Measurements from ENCODE around the gene LRIG1. TPM values are rescaled to one million over a fixed set of nuclear protein-coding genes. Genes with fewer than 3 reads are reported as not detected.

Gene LRIG1
- polyA plus RNA-seq, 1 donor, result 43.7 TPM

DNA sequence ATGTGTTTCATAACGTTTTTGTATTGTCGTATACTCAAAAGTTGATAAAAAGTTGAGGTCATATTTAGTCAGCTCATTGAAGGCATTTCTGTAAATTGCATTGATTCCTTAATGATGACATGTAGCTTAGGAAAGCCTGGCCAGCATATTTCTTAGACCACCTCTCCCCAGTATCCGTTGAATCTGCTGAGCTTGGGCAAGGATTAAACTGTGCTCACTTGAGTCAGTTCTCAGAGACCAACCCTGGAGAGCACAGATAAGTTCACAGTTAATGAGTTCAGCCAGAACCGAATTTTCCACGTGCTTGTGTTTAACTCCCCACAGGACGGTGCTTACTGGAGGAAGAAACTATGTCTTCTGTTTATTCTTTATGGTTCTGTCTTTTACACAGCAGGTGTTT, 147.3 kb downstream of the LRIG1 start:
- no CpG with 5 or more reads among the region's 6 CpGs for WGBS (ENCODE audit: insufficient coverage, low lambda C conversion rate)
- H3K27me3 ChIP-seq (ENCODE audit: control insufficient read depth, insufficient read depth, low read length), result no peaks in the 10 kb centered on the region

DNA sequence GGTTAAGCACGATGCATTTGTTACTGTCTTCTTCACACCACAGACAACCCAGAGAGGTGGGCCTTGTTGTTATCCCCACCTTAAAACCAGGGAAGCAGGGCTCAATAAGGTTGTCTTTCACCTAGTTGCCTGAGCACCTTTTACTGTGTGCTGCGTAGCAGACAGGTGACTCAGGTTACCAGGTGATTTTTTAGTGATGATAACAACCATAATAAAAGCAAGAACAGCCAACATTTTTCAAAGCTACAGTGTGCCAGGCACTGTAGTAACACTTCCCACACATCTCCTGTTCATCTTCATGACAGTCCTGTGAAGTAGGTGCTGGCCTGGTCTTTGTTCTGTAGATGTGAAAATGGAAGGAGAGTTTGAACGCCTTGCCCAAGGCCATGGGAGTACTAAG, 147.8 kb downstream of the LRIG1 start:
- Histone ChIP-seq H3K4me3 (ENCODE audit: low read length) (no peak overlapping the region), H3K9me3 (ENCODE audit: control insufficient read depth, low read depth, low read length) (no peaks in the 10 kb centered on the region), H3K27me3 (ENCODE audit: control insufficient read depth, insufficient read depth, low read length) (no peaks in the 10 kb centered on the region), H3K36me3 (ENCODE audit: control insufficient read depth, insufficient read depth, low read length) (no peaks in the 10 kb centered on the region), H3K27ac (ENCODE audit: low read length) (no peak overlapping the region), H3K4me1 (ENCODE audit: control insufficient read depth, insufficient read depth, low read length) (no peaks in the 10 kb centered on the region)
- no CpG with 5 or more reads among the region's 3 CpGs for WGBS (ENCODE audit: insufficient coverage, low lambda C conversion rate)
- no peak for DNase-seq

More for the DNA sequence above, 147.3 kb downstream of the LRIG1 start:
- Histone ChIP-seq H3K4me1 (ENCODE audit: control insufficient read depth, insufficient read depth, low read length) (no peaks in the 10 kb centered on the region), H3K27ac (ENCODE audit: low read length) (no peak overlapping the region), H3K4me3 (ENCODE audit: low read length) (no peak overlapping the region), H3K36me3 (ENCODE audit: control insufficient read depth, insufficient read depth, low read length) (no peaks in the 10 kb centered on the region), H3K9me3 (ENCODE audit: control insufficient read depth, low read depth, low read length) (no peaks in the 10 kb centered on the region)
- peak in 1 of 2 donors; percentile 18 for DNase-seq

DNA sequence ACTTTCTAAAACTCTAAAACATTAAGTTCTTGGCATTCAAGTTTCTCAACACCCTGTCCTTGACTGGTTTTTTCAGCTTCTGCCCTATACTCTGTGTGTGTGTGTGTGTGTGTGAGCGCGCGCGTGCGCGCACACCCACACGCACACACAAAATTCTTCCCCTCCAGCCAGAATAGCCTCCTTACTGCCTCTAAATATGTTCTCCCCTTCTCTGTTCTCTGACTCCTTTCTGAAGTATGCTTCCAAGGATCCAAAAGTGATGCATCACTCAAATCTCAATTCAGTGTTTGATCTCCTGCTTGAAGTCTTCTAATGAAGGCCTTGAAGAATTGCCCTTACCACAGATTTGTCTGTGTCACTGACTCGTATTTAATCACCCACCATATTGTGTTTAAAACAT, 150.2 kb downstream of the LRIG1 start:
- Histone ChIP-seq H3K27me3 (ENCODE audit: control insufficient read depth, insufficient read depth, low read length) (no peaks in the 10 kb centered on the region), H3K9me3 (ENCODE audit: control insufficient read depth, low read depth, low read length) (no peaks in the 10 kb centered on the region), H3K36me3 (ENCODE audit: control insufficient read depth, insufficient read depth, low read length) (no peaks in the 10 kb centered on the region), H3K4me3 (ENCODE audit: low read length) (no peak overlapping the region), H3K4me1 (ENCODE audit: control insufficient read depth, insufficient read depth, low read length) (no peaks in the 10 kb centered on the region), H3K27ac (ENCODE audit: low read length) (no peak overlapping the region)
- WGBS (ENCODE audit: insufficient coverage, low lambda C conversion rate), result no CpG with 5 or more reads among the region's 8 CpGs
- no peak for DNase-seq

DNA sequence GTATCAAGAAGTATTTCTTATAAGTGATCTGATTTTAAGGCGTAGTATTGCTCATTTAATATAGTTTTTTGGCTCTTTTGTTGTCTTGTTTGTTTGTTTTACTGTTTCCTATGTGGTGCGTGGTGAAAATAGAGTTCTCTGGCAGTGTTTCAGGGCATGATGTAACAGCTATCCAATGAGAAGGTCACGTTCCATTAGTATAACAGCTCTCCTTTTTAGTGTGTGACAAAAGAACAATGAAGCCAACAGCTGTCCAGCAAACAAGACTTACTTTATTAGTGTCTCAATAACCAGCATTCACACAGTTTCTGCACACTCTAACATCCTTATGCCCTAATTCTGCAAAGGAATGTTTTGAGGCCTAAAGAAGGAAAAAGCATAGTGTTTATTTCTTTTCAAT, 152.1 kb downstream of the LRIG1 start:
- Histone ChIP-seq H3K4me3 (ENCODE audit: low read length) (no peak overlapping the region), H3K4me1 (ENCODE audit: control insufficient read depth, insufficient read depth, low read length) (peaks cover 9% of the 10 kb centered on the region), H3K9me3 (ENCODE audit: control insufficient read depth, low read depth, low read length) (no peaks in the 10 kb centered on the region), H3K27me3 (ENCODE audit: control insufficient read depth, insufficient read depth, low read length) (no peaks in the 10 kb centered on the region), H3K36me3 (ENCODE audit: control insufficient read depth, insufficient read depth, low read length) (no peaks in the 10 kb centered on the region), H3K27ac (ENCODE audit: low read length) (no peak overlapping the region)
- DNase-seq, result no peak
- WGBS (ENCODE audit: insufficient coverage, low lambda C conversion rate), result no CpG with 5 or more reads among the region's 3 CpGs

DNA sequence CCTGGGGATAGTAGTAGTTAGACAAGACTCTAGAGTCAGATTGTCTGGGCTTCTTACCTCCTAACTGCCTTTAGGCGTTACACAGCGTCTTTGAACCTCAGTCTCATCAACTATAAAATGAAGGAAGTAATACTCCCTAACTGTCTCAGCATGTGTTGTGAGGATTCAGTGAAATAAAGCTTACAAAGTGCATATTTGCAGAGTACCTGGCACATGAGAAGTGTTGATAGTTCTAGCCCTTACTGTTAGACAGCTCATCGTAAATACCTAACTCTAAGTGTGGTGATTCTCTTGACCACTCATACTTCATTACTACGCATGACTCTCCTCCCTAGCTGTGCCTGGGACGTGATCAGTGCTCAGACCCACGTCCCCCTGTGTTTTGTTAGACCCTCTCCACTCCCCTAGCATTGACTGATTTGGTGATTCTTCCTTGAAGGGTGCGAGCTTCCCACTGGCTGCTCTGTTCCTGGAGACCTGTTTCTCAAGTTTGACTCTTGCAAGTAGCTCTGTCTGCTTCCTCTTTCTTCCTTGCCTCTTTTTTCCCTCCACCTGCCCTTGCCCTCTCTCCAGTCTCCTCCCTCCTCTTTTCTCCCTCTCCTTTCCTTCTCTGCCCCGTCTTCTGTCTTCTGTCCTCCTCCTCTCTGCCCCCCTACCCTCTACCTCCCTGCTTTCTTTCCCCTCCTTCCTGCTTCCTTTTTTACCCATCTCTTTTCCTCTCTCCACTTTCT, 155.8 kb downstream of the LRIG1 start:
- WGBS (ENCODE audit: insufficient coverage, low lambda C conversion rate), result 32% methylated on average over 2 of the region's 8 CpGs
- DNase-seq, result peak; percentile 27 to 74
- Histone ChIP-seq H3K27ac (ENCODE audit: low read length) (peak overlapping the region; percentile 66), H3K9me3 (ENCODE audit: control insufficient read depth, low read depth, low read length) (no peaks in the 10 kb centered on the region), H3K27me3 (ENCODE audit: control insufficient read depth, insufficient read depth, low read length) (no peaks in the 10 kb centered on the region), H3K4me3 (ENCODE audit: low read length) (no peak overlapping the region), H3K36me3 (ENCODE audit: control insufficient read depth, insufficient read depth, low read length) (no peaks in the 10 kb centered on the region), H3K4me1 (ENCODE audit: control insufficient read depth, insufficient read depth, low read length) (peaks cover 9% of the 10 kb centered on the region)

DNA sequence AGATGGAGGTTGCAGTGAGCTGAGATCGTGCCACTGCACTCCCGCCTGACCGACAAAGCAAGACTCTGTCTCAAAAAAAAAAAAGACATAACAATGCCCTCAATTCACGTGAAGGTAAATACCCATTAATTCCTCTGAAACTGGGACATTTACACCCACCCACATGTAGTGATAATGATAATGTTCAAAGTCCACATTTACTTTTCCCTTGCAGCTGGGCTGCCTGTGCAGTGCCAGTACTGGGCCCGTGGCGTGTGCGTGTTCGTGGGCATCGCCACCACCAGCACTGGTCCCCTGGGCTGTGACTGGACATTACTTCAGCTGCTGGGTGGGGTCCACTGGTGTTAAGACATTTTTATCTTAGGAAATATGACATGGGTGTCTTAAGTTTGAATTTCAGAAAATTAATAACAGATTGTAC, 156.4 kb downstream of the LRIG1 start:
- peak; percentile 68 to 87 for DNase-seq
- Histone ChIP-seq H3K27me3 (ENCODE audit: control insufficient read depth, insufficient read depth, low read length) (no peaks in the 10 kb centered on the region), H3K9me3 (ENCODE audit: control insufficient read depth, low read depth, low read length) (no peaks in the 10 kb centered on the region), H3K4me3 (ENCODE audit: low read length) (no peak overlapping the region), H3K36me3 (ENCODE audit: control insufficient read depth, insufficient read depth, low read length) (no peaks in the 10 kb centered on the region), H3K27ac (ENCODE audit: low read length) (peak overlapping the region; percentile 66), H3K4me1 (ENCODE audit: control insufficient read depth, insufficient read depth, low read length) (peaks cover 9% of the 10 kb centered on the region)
- WGBS (ENCODE audit: insufficient coverage, low lambda C conversion rate), result 35% methylated on average over 3 of the region's 9 CpGs

DNA sequence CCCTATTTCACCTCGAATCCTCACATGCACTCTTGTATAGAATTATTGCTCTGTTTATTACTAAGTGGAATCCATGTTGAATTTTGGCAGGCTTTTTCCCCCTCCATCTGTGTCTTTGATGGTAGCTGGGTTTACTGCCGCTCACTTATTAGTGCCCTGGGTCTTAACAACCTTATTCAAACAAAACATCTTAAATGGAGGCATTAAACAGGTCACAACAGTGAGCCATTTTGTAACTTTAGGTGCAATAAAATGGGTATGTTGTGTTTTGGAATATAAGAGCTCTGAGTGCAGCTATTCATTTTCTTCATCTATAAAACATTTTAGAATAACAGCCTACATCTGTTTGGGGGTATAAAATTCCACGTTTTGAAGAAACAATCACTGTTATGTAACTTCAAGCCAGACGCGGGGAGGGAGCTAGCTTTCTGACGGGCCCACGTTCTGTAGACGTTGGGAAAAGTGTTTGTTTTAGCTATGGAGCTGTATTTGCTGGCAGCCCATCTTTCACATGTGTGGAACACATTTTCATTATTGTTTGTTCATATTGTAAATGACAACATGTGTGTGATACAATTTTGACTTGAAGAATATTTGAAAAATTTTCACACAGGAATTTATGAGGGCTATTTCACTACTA, 158.0 kb downstream of the LRIG1 start:
- Histone ChIP-seq H3K9me3 (ENCODE audit: control insufficient read depth, low read depth, low read length) (no peaks in the 10 kb centered on the region), H3K36me3 (ENCODE audit: control insufficient read depth, insufficient read depth, low read length) (no peaks in the 10 kb centered on the region), H3K4me3 (ENCODE audit: low read length) (no peak overlapping the region), H3K27ac (ENCODE audit: low read length) (no peak overlapping the region), H3K4me1 (ENCODE audit: control insufficient read depth, insufficient read depth, low read length) (peaks cover 9% of the 10 kb centered on the region), H3K27me3 (ENCODE audit: control insufficient read depth, insufficient read depth, low read length) (no peaks in the 10 kb centered on the region)
- DNase-seq, result no peak
- WGBS (ENCODE audit: insufficient coverage, low lambda C conversion rate), result 80% methylated on average over 2 of the region's 8 CpGs

DNA sequence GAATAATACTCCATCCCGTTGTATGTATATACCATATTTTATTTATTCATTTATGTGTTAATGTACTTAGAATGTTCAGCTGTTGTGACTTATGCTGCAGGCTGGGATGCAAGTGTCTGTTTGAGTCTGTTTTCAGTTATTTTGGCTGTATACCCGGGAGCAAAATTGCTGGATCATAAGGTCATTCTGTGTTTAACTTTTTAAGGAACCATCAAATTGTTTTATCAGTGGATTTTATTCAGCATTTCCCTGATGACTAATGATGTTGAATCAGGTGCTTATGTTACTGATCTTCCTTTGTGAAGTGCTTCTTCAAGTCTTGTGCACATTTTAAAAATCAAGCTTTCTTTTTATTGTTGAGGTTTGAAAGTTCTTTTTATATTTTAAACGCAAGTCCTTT, 161.9 kb downstream of the LRIG1 start:
- no peak overlapping the region for H3K4me3 ChIP-seq (ENCODE audit: low read length)
- no peak for DNase-seq
- H3K4me1 ChIP-seq (ENCODE audit: control insufficient read depth, insufficient read depth, low read length), result no peaks in the 10 kb centered on the region
- no peaks in the 10 kb centered on the region for H3K36me3 ChIP-seq (ENCODE audit: control insufficient read depth, insufficient read depth, low read length)
- H3K27me3 ChIP-seq (ENCODE audit: control insufficient read depth, insufficient read depth, low read length), result no peaks in the 10 kb centered on the region
- no peaks in the 10 kb centered on the region for H3K9me3 ChIP-seq (ENCODE audit: control insufficient read depth, low read depth, low read length)
- H3K27ac ChIP-seq (ENCODE audit: low read length), result no peak overlapping the region
- 100% methylated on average over 2 of the region's 3 CpGs for WGBS (ENCODE audit: insufficient coverage, low lambda C conversion rate)

DNA sequence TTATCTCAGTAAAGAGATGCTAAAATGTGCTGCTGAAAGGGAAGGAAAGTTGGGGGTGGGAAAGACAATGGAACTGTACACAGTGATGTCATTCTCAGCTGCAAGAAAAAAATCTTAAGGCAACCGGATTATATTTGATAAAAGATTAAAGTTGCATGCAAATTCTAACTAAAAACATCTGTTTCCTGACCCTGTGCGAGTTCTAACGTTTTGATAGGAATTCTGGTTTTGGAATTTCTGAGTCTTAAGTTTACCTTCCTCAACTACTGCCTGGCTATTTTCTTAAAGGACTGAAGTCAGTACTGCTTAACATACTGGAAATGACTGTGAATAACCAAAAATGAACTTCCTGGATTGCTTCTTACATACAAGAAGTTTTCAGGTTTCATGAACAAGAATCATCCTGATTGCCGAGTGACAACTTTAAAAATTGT, 164.5 kb downstream of the LRIG1 start:
- no peaks in the 10 kb centered on the region for H3K4me1 ChIP-seq (ENCODE audit: control insufficient read depth, insufficient read depth, low read length)
- no peaks in the 10 kb centered on the region for H3K27me3 ChIP-seq (ENCODE audit: control insufficient read depth, insufficient read depth, low read length)
- 65% methylated on average over 3 of the region's 4 CpGs for WGBS (ENCODE audit: insufficient coverage, low lambda C conversion rate)
- H3K9me3 ChIP-seq (ENCODE audit: control insufficient read depth, low read depth, low read length), result no peaks in the 10 kb centered on the region
- no peak for DNase-seq
- no peak overlapping the region for H3K4me3 ChIP-seq (ENCODE audit: low read length)
- no peak overlapping the region for H3K27ac ChIP-seq (ENCODE audit: low read length)
- no peaks in the 10 kb centered on the region for H3K36me3 ChIP-seq (ENCODE audit: control insufficient read depth, insufficient read depth, low read length)

DNA sequence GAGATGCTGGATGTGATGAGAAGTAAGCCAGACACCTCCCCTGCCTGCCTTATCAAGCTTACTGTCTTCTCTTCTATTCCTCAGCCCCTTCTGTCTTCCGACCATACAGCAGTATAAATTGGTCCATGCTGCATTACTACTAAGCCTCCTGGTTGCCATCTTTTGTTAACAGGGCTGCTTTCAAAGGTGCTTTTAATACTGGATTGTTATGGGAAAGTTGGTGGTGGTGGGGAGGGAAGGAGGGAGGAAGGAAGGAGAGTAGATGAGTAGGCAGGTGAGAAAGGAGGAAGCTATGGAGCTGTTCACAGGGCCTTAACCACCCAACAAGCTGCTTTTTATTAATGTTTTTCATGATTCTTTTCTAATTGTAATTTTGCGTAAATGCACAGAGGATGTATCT, 165.2 kb downstream of the LRIG1 start:
- Histone ChIP-seq H3K4me1 (ENCODE audit: control insufficient read depth, insufficient read depth, low read length) (no peaks in the 10 kb centered on the region), H3K4me3 (ENCODE audit: low read length) (no peak overlapping the region), H3K27me3 (ENCODE audit: control insufficient read depth, insufficient read depth, low read length) (no peaks in the 10 kb centered on the region), H3K9me3 (ENCODE audit: control insufficient read depth, low read depth, low read length) (no peaks in the 10 kb centered on the region), H3K36me3 (ENCODE audit: control insufficient read depth, insufficient read depth, low read length) (no peaks in the 10 kb centered on the region), H3K27ac (ENCODE audit: low read length) (no peak overlapping the region)
- 100% methylated on average over 1 of the region's 2 CpGs for WGBS (ENCODE audit: insufficient coverage, low lambda C conversion rate)
- no peak for DNase-seq
